GM12892 (cell line): ENCODE measurements around the gene ANAPC2.

ENCODE experiments used
- POLR2A ChIP-seq: IDR thresholded peaks from 2 replicates; pipeline ENCODE4 v1.6.1; 2011; ENCODE audit warnings: low read depth, low read length, control low read depth
- POLR2AphosphoS5 ChIP-seq: IDR thresholded peaks from 2 replicates; pipeline ENCODE4 v1.6.1; 2011; ENCODE audit warnings: low read depth, low read length, control low read depth
- TAF1 ChIP-seq: IDR thresholded peaks from 2 replicates; pipeline ENCODE4 v1.6.1; 2011; ENCODE audit warnings: low read depth, mild to moderate bottlenecking, control low read depth, low read length, borderline replicate concordance

GRCh38 chr9:137229903-137230704 is 41.7 kb upstream of the ANAPC2 start:
- TF ChIP-seq POLR2A (no peak), TAF1 (no peak), POLR2AphosphoS5 (no peak)
